Liver (tissue), 9 donors: ENCODE data around the gene TPST1. TPM values are rescaled to one million over a fixed set of nuclear protein-coding genes. Genes with fewer than 3 reads are reported as not detected.

Source experiments
- DNase-seq: peaks from one replicate; pipeline ENCODE4 v3.0.0-alpha.2; 2017; ENCODE audit warnings: low spot score
- H3K27ac ChIP-seq, 2 donors: one replicate each; pipeline ENCODE4 v1.7.0; 2013; ENCODE audit warnings: inconsistent platforms in 2 of 2, low read length in 2 of 2, control low read depth in 1 of 2, low read depth in 1 of 2, mild to moderate bottlenecking in 1 of 2
- H3K27me3 ChIP-seq, 4 donors: one replicate each; pipeline versions ENCODE4 v1.6.1 to v1.7.0; 2013; ENCODE audit warnings: low read length in 3 of 4, inconsistent platforms in 1 of 4, mild to moderate bottlenecking in 1 of 4, moderate library complexity in 1 of 4; ENCODE audit not compliant: control insufficient read depth in 4 of 4, insufficient read depth in 4 of 4
- H3K36me3 ChIP-seq, 4 donors: one replicate each; pipeline versions ENCODE4 v1.6.1 to v1.7.0; 2013; ENCODE audit warnings: low read length in 3 of 4, mild to moderate bottlenecking in 3 of 4, low read depth in 1 of 4, moderate library complexity in 1 of 4; ENCODE audit not compliant: control insufficient read depth in 4 of 4, insufficient read depth in 3 of 4
- H3K4me1 ChIP-seq, 4 donors: one replicate each; pipeline versions ENCODE4 v1.6.1 to v1.7.0; 2013; ENCODE audit warnings: low read length in 3 of 4, mild to moderate bottlenecking in 3 of 4, moderate library complexity in 1 of 4; ENCODE audit not compliant: control insufficient read depth in 4 of 4, insufficient read depth in 4 of 4
- H3K4me3 ChIP-seq, 3 donors: one replicate each; pipeline versions ENCODE4 v1.6.1 to v1.7.0; 2013; ENCODE audit warnings: low read length in 3 of 3, control low read depth in 1 of 3, low read depth in 1 of 3, mild to moderate bottlenecking in 1 of 3
- H3K9ac ChIP-seq, 2 donors: one replicate each; pipeline ENCODE4 v1.7.0; 2013; ENCODE audit warnings: low read length in 2 of 2, mild to moderate bottlenecking in 2 of 2, moderate library complexity in 2 of 2, control low read depth in 1 of 2, low read depth in 1 of 2
- H3K9me3 ChIP-seq, 4 donors: one replicate each; pipeline versions ENCODE4 v1.6.1 to v1.7.0; 2013; ENCODE audit warnings: low read length in 3 of 4; ENCODE audit not compliant: control insufficient read depth in 4 of 4
- EGR1 ChIP-seq, 2 donors: IDR thresholded peaks; 2 replicates each; pipeline ENCODE4 v1.6.1; 2016 to 2018; ENCODE audit warnings: antibody characterized with exemption in 2 of 2, low read depth in 2 of 2
- FOXA1 ChIP-seq: IDR thresholded peaks from 2 replicates; pipeline ENCODE4 v1.6.1; 2016; ENCODE audit warnings: antibody characterized with exemption
- FOXA2 ChIP-seq: IDR thresholded peaks from 2 replicates; pipeline ENCODE4 v1.6.1; 2016; ENCODE audit warnings: antibody characterized with exemption
- GABPA ChIP-seq, 2 donors: IDR thresholded peaks in 1 of 2; conservative IDR thresholded peaks in 1 of 2; 2 replicates each; pipeline ENCODE4 v1.6.1; 2016; ENCODE audit warnings: antibody characterized with exemption in 2 of 2, mild to moderate bottlenecking in 1 of 2, moderate library complexity in 1 of 2
- HNF4A ChIP-seq, 2 donors: conservative IDR thresholded peaks; 2 replicates each; pipeline ENCODE4 v1.6.1; 2016; ENCODE audit warnings: antibody characterized with exemption in 2 of 2, mild to moderate bottlenecking in 2 of 2
- HNF4G ChIP-seq: IDR thresholded peaks from 2 replicates; pipeline ENCODE4 v1.6.1; 2016; ENCODE audit warnings: antibody characterized with exemption
- JUND ChIP-seq, 2 donors: IDR thresholded peaks; 2 replicates each; pipeline ENCODE4 v1.6.1; 2016; ENCODE audit warnings: antibody characterized with exemption in 2 of 2
- NR2F2 ChIP-seq: IDR thresholded peaks from 2 replicates; pipeline ENCODE4 v1.6.1; 2016; ENCODE audit warnings: antibody characterized with exemption
- RAD21 ChIP-seq, 2 donors: IDR thresholded peaks; 2 replicates each; pipeline ENCODE4 v1.6.1; 2016; ENCODE audit warnings: antibody characterized with exemption in 2 of 2, mild to moderate bottlenecking in 2 of 2
- RXRA ChIP-seq, 2 donors: IDR thresholded peaks; 2 replicates each; pipeline ENCODE4 v1.6.1; 2017 to 2018; ENCODE audit warnings: antibody characterized with exemption in 2 of 2, mild to moderate bottlenecking in 1 of 2
- SP1 ChIP-seq: IDR thresholded peaks from 2 replicates; pipeline ENCODE4 v1.6.1; 2018; ENCODE audit warnings: antibody characterized with exemption, mild to moderate bottlenecking
- TAF1 ChIP-seq: conservative IDR thresholded peaks from 2 replicates; pipeline ENCODE4 v1.6.1; 2016; ENCODE audit warnings: antibody characterized with exemption, mild to moderate bottlenecking
- YY1 ChIP-seq: IDR thresholded peaks from 2 replicates; pipeline ENCODE4 v1.6.1; 2016; ENCODE audit warnings: antibody characterized with exemption, mild to moderate bottlenecking
- WGBS: extraction: QIAGEN DNeasy Blood & Tissue Kit; methylation state at CpG from one replicate; pipeline ENCODE4 v1.1.7; 2013; 5-methylcytosine and 5-hydroxymethylcytosine counted together
- polyA plus RNA-seq, 2 donors: library from polyadenylated mRNA; stranded (reverse) in 1 of 2; unstranded in 1 of 2; fragments of 200-250 nt in 1 of 2; fragments of >200 nt in 1 of 2; fragmentation: Nextera tagmentation in 1 of 2; extraction: Ambion mirVana in 1 of 2; gene quantifications; one replicate each; pipeline versions ENCODE4 v1.2.1 to v1.2.3, GENCODE V29; 2013 to 2015
- total RNA-seq, 2 donors: library from RNA; depleted of rRNA; stranded (reverse); fragments of >200 nt; gene quantifications; one replicate each; pipeline ENCODE4 v1.2.3, GENCODE V29; 2014
- TF ChIP-seq, protein P1 (sequence below): IDR thresholded peaks from 2 replicates; pipeline ENCODE4 v1.6.1; 2016; ENCODE audit warnings: antibody characterized with exemption, mild to moderate bottlenecking
- TF ChIP-seq, protein P2 (sequence below): IDR thresholded peaks from 2 replicates; pipeline ENCODE4 v1.6.1; 2016; ENCODE audit warnings: antibody characterized with exemption
- TF ChIP-seq, protein P3 (sequence below): fragments of 150-350 bp; IDR thresholded peaks from 2 replicates; pipeline ENCODE4 v1.5.1; 2017; ENCODE audit warnings: improper control_type of control experiment, low read depth, low read length; ENCODE audit not compliant: missing input control
- TF ChIP-seq, protein P4 (sequence below): IDR thresholded peaks from 2 replicates; pipeline ENCODE4 v1.6.1; 2016; ENCODE audit warnings: antibody characterized with exemption
- TF ChIP-seq, protein P5 (sequence below): IDR thresholded peaks from 2 replicates; pipeline ENCODE4 v1.6.1; 2016; ENCODE audit warnings: antibody characterized with exemption
- donor health status: healthy.
- donor health status: healthy.
- donor health status: healthy.
- donor health status: healthy.
- donor health status: healthy.

Gene TPST1
- total and polyA plus RNA-seq, 4 donors: 23.8 to 62.5 (median 25.7) TPM

DNA sequence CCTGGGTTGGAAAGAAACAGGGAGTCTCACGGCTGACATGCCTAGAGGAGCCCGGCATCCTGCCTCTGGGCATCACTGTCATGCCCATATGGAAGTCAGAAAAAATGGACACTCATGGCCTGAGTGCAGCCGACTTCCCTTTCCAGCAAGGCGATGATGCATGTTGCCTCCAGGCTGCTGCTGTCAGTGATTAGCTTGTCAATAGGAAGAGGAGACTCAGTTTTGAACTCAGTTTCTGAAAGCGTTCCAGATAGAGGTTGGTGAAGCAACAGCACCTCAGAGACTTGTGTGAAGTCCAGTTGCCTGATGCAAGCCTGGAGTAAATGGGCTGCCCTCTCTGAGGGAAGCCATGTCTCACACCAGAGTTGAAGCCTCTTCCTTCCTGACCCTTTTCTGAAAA is 148.4 kb downstream of the TPST1 start:
- Histone ChIP-seq H3K4me3 (no peak overlapping the region), H3K9ac (no peak overlapping the region), H3K4me1 (no peaks in the 10 kb centered on the region), H3K9me3 (no peaks in the 10 kb centered on the region), H3K27ac (no peak overlapping the region), H3K36me3 (peaks cover 0 to 5% (median 0%) of the 10 kb centered on the region in 4 donors), H3K27me3 (no peaks in the 10 kb centered on the region)
- TF ChIP-seq FOXA2 (no peak), EGR1 (IDR thresholded peaks at IDR 0.05; ENCODE audit: low read depth in 2 of 2) (no peak), RAD21 (IDR thresholded peaks at IDR 0.05) (peak; percentile 17 to 42), JUND (IDR thresholded peaks at IDR 0.05) (no peak), YY1 (peak; percentile 23), GABPA (IDR thresholded peaks at IDR 0.05 in 1 of 2, conservative IDR thresholded peaks at IDR 0.05 in 1 of 2) (no peak), HNF4A (conservative IDR thresholded peaks at IDR 0.05) (peak; percentile 57 to 64), SP1 (no peak), TAF1 (no peak), RXRA (IDR thresholded peaks at IDR 0.05) (peak; percentile 18 to 19), NR2F2 (no peak), HNF4G (no peak), FOXA1 (no peak)
- TF ChIP-seq, protein P1, sequence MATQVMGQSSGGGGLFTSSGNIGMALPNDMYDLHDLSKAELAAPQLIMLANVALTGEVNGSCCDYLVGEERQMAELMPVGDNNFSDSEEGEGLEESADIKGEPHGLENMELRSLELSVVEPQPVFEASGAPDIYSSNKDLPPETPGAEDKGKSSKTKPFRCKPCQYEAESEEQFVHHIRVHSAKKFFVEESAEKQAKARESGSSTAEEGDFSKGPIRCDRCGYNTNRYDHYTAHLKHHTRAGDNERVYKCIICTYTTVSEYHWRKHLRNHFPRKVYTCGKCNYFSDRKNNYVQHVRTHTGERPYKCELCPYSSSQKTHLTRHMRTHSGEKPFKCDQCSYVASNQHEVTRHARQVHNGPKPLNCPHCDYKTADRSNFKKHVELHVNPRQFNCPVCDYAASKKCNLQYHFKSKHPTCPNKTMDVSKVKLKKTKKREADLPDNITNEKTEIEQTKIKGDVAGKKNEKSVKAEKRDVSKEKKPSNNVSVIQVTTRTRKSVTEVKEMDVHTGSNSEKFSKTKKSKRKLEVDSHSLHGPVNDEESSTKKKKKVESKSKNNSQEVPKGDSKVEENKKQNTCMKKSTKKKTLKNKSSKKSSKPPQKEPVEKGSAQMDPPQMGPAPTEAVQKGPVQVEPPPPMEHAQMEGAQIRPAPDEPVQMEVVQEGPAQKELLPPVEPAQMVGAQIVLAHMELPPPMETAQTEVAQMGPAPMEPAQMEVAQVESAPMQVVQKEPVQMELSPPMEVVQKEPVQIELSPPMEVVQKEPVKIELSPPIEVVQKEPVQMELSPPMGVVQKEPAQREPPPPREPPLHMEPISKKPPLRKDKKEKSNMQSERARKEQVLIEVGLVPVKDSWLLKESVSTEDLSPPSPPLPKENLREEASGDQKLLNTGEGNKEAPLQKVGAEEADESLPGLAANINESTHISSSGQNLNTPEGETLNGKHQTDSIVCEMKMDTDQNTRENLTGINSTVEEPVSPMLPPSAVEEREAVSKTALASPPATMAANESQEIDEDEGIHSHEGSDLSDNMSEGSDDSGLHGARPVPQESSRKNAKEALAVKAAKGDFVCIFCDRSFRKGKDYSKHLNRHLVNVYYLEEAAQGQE: no peak
- TF ChIP-seq, protein P2, sequence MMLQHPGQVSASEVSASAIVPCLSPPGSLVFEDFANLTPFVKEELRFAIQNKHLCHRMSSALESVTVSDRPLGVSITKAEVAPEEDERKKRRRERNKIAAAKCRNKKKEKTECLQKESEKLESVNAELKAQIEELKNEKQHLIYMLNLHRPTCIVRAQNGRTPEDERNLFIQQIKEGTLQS: no peak
- TF ChIP-seq, protein P3, sequence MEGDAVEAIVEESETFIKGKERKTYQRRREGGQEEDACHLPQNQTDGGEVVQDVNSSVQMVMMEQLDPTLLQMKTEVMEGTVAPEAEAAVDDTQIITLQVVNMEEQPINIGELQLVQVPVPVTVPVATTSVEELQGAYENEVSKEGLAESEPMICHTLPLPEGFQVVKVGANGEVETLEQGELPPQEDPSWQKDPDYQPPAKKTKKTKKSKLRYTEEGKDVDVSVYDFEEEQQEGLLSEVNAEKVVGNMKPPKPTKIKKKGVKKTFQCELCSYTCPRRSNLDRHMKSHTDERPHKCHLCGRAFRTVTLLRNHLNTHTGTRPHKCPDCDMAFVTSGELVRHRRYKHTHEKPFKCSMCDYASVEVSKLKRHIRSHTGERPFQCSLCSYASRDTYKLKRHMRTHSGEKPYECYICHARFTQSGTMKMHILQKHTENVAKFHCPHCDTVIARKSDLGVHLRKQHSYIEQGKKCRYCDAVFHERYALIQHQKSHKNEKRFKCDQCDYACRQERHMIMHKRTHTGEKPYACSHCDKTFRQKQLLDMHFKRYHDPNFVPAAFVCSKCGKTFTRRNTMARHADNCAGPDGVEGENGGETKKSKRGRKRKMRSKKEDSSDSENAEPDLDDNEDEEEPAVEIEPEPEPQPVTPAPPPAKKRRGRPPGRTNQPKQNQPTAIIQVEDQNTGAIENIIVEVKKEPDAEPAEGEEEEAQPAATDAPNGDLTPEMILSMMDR: no peak
- TF ChIP-seq, protein P4, sequence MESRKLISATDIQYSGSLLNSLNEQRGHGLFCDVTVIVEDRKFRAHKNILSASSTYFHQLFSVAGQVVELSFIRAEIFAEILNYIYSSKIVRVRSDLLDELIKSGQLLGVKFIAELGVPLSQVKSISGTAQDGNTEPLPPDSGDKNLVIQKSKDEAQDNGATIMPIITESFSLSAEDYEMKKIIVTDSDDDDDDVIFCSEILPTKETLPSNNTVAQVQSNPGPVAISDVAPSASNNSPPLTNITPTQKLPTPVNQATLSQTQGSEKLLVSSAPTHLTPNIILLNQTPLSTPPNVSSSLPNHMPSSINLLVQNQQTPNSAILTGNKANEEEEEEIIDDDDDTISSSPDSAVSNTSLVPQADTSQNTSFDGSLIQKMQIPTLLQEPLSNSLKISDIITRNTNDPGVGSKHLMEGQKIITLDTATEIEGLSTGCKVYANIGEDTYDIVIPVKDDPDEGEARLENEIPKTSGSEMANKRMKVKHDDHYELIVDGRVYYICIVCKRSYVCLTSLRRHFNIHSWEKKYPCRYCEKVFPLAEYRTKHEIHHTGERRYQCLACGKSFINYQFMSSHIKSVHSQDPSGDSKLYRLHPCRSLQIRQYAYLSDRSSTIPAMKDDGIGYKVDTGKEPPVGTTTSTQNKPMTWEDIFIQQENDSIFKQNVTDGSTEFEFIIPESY: no peak
- TF ChIP-seq, protein P5, sequence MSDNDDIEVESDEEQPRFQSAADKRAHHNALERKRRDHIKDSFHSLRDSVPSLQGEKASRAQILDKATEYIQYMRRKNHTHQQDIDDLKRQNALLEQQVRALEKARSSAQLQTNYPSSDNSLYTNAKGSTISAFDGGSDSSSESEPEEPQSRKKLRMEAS: no peak
- 89% methylated on average over 5 of the region's 5 CpGs for WGBS
- DNase-seq: no peak
